GM19372 (cell line): ENCODE measurements around the gene EIF2A.

Source experiments
- ATAC-seq: cut with Tn5 transposase; IDR thresholded peaks from one replicate; pipeline ENCODE4 v1.9.1; 2021; ENCODE audit warnings: mild to moderate bottlenecking, low read depth, moderate library complexity; ENCODE audit not compliant: unreplicated experiment

EIF2A gene

DNA sequence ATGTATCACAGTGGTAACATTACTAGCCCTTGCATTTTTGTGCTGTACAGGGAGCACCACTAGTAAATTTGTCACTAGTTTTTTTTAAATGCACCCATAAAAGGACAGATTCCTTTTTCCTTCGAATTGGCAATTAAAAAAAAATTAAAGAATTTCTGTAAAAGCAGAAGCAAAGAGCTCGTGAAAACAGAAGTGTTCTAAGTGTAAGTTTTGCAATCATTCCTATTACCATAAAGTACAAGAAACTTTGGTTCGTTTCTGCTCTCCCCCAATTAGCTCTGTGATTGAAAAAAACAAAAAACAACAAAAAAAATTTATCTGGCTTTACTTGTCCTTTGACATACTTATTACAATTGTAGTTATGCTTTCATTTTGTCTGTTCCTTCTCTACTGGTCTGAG, 5.6 kb upstream of the EIF2A start:
- no peak for ATAC-seq

DNA sequence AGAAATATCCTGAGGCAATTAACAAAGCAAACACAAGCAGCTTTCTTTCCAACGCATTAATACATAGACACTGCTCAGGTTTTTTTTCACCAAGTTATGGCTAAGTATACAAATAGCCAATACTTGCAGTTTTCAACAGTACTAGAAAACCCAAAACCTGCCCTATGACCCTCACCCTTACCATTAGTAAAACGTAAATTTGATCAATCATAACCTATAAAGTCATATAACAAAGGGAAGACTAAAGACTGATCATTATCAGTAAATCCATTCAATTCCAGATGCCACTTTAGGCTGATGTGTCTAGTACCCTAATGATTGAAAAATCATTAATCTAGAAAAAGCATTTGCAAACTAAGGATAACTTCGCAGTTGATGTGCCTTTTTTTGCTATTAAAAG, 3.5 kb upstream of the EIF2A start:
- ATAC-seq = no peak

DNA sequence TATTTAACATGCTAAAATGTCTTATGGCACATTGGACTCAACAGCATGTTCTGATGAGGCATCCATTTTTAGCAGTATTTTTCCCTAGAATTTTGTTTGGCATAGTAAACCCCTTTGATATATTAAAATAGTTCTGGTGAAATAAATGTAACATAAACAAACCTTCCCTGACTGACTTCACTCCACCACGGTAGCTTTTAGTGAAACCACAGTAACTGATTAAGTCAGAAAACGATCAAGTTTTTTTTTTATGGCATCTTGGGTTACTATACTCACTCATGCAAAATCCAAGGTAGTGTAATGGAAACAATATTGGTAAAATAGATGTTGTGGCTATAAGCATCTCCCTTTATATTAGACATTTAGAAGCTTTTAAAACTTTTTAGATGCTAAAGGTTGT, 3.1 kb upstream of the EIF2A start:
- no peak for ATAC-seq

- no peak for ATAC-seq
Measured at GRCh38 chr3:150544041-150544440, 2.5 kb upstream of the EIF2A start.

- ATAC-seq = no peak
Measured at GRCh38 chr3:150544726-150545125, 1.9 kb upstream of the EIF2A start.

GRCh38 chr3:150545419-150546225, 965 bp upstream of the EIF2A start:
- no peak for ATAC-seq

- no peak for ATAC-seq
Measured at GRCh38 chr3:150547045-150547741, 606 bp downstream of the EIF2A start.

DNA sequence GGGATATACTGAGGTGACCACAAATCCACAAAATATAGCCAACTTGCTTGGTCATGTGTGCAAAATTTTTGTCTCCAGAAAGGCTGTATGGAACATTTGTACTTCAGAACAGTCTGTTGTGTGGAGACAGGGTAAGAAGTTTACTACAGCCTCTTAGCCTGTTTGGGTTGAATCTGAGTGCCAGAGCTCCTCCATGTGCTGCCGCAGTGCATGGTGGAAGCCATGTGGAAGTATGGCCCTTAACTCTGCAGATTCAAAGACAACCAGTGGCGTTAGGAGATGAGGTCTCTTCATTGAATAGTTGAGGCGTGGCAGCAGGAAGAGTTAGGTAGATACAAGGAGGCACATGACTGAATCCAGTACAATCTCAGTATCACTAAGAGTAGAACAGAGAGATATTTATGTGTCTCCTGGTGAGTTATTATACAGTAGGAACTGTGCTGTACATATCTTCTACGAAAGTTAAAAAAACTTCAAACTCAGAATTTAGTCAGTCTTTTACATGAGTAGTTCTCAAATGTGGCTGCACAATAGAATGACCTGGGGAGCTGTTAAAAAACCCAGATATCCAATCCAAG, 9.4 kb downstream of the EIF2A start:
- ATAC-seq = no peak

- no peak for ATAC-seq
Measured at GRCh38 chr3:150556792-150557191, 10.2 kb downstream of the EIF2A start.

DNA sequence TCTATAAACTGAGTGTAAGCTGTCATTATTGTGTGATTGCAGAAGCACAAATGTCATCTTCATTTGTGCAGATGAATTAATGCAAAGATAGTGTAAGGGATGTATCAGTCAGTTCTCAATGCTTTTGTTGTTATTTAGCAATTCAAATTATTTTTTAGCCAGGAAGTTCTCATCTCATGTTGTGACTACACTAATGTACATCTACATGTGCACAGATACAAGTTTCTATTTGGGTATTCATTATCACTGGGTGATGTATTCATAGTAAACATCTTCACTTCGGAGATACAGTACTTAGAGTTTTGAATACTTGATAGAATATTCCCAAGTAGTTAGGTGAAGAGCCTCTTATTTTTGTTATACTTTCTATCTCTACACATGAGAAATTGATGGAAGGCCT, 11.1 kb downstream of the EIF2A start:
- no peak for ATAC-seq

GRCh38 chr3:150564243-150564642, 17.7 kb downstream of the EIF2A start:
- ATAC-seq = no peak

DNA sequence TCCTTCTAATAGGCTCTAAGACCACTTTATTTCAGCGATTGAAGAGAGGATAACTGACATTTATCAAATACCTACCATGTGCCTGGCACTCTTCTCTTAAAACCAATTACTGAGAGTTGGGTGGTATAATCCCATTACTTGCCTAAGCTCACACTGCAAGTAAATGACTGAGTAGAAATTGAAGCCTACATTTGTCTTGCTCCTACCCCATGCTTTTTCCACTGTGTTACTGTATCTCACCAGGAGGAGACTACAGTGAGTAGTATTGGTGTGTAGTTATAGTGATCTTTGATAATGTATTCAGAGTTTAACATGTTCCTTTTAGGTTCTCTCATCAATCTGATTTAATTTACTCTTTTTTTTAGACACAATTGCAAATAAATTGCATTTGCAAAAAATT, 20.7 kb downstream of the EIF2A start:
- no peak for ATAC-seq

- no peak for ATAC-seq
Measured at GRCh38 chr3:150577855-150578254, 31.3 kb downstream of the EIF2A start.

- no peak for ATAC-seq
Measured at GRCh38 chr3:150581174-150581573, 34.6 kb downstream of the EIF2A start.

- ATAC-seq = peak; percentile 59
Measured at GRCh38 chr3:150582620-150583019, 36.0 kb downstream of the EIF2A start.

DNA sequence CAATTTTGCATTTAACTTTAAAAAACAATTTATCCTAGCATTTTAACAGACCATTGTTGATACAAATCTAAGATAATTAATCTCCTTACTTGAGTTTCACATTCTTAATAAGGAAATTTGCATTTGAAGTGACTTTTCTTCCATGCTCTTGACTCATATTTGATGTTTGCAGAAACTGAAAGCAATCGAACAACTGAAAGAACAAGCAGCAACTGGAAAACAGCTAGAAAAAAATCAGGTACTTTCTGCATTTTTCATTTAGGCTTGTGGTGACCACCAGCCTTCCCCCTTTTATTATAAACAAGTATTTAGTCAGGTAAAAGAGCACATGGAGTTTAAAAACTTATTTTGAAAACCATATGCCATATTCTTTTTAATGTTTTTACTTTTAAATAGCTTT, 36.4 kb downstream of the EIF2A start:
- peak; percentile 68 for ATAC-seq

DNA sequence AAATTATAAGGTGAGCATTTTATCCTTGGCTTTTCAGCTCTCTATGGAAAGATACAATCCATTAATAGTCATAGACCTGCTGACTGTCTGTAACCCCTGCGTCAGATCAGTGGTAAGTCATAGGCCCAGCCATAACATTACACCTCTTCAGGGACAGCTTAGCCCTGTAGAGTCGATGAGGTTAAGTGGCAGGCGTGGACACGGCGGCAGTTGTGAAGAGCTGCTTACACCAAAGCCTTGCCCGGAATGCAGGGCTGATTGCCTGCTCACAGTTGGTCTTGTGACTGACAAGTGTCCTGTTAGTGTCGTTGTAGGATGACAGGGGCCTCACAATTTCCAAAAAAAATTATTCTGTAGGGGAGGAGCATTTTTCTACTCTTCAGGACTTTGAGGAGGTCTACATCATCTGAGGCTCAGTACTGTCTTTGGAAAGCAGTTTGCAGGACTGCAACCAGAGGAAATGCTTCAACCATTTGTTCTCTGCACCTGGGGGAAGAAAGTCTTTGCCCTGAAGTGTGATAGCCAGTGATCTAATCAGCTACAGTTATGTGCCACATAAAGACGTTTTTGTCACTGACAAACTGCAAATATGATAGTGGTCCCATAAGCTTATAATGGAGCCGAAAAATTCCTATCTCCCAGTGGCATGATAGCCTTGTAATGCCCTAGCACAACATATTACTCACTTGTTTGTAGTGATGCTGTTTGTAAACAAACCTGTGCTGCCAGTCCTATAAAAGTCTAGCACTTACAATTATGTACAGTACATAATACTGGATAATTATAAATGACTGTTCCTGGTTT, 41.6 kb downstream of the EIF2A start:
- ATAC-seq = no peak

DNA sequence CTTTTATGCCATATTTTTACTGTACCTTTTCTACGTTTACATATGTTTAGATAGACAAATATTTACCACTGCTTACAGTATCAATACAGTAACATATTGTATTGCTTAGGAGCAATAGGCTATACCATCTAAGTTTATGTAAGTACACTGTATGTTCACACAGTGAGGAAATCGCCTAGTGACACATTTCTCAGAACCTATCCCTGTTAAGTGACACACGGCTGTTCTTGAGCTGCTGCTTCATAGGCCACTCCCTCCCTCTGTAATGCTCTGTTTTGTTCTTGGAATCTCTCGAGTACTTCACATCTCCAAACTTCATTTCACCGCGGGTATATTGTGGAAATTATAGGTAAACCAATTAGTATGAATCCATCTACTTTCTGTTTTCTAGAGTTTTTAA, 43.2 kb downstream of the EIF2A start:
- ATAC-seq = no peak

GRCh38 chr3:150594150-150594549, 47.6 kb downstream of the EIF2A start:
- no peak for ATAC-seq

- no peak for ATAC-seq
Measured at GRCh38 chr3:150597646-150598045, 51.1 kb downstream of the EIF2A start.
